Mammary epithelial cell (primary cell): Measurements from ENCODE around the gene PTPRG.

ENCODE experiments used
- EZH2 ChIP-seq: IDR thresholded peaks from 2 replicates; pipeline ENCODE4 v1.6.1; 2012; ENCODE audit warnings: low read length, inconsistent platforms, borderline replicate concordance
- TF ChIP-seq, protein P1 (sequence below), 2 donors: IDR thresholded peaks in 1 of 2; conservative IDR thresholded peaks in 1 of 2; 2 replicates each; pipeline ENCODE4 v1.5.1; 2011 to 2012; ENCODE audit warnings: inconsistent platforms in 2 of 2, low read length in 2 of 2, mild to moderate bottlenecking in 2 of 2, control low read depth in 1 of 2, low read depth in 1 of 2; ENCODE audit not compliant: insufficient read depth in 1 of 2; ENCODE audit errors: extremely low read depth in 1 of 2

DNA sequence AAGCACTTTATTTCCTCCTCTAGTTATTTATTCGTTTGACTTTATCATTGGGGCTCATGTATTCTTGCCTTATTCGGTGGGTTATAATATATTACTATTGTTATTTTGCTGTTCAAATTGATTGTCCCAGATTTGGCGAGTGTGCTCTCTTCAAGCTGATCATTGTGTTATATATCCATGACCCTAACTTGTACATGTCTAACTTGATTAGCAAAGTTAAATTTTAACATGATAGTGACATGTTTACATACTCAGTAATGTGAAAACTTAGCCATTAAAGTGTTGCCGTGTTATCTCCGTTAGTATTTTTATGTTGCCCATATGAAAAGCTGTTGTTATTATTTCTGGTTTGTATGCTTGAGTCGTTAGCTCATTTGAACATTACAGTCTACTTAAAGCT, 327.9 kb downstream of the PTPRG start:
- TF ChIP-seq, protein P1, sequence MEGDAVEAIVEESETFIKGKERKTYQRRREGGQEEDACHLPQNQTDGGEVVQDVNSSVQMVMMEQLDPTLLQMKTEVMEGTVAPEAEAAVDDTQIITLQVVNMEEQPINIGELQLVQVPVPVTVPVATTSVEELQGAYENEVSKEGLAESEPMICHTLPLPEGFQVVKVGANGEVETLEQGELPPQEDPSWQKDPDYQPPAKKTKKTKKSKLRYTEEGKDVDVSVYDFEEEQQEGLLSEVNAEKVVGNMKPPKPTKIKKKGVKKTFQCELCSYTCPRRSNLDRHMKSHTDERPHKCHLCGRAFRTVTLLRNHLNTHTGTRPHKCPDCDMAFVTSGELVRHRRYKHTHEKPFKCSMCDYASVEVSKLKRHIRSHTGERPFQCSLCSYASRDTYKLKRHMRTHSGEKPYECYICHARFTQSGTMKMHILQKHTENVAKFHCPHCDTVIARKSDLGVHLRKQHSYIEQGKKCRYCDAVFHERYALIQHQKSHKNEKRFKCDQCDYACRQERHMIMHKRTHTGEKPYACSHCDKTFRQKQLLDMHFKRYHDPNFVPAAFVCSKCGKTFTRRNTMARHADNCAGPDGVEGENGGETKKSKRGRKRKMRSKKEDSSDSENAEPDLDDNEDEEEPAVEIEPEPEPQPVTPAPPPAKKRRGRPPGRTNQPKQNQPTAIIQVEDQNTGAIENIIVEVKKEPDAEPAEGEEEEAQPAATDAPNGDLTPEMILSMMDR (conservative IDR thresholded peaks at IDR 0.05 in 1 of 2, IDR thresholded peaks at IDR 0.05 in 1 of 2; ENCODE audit: extremely low read depth in 1 of 2, insufficient read depth in 1 of 2, low read depth in 1 of 2, low read length in 2 of 2) = no peak
- TF ChIP-seq EZH2 = no peak
